Measurements from ENCODE around the gene SEL1L2.

DNA sequence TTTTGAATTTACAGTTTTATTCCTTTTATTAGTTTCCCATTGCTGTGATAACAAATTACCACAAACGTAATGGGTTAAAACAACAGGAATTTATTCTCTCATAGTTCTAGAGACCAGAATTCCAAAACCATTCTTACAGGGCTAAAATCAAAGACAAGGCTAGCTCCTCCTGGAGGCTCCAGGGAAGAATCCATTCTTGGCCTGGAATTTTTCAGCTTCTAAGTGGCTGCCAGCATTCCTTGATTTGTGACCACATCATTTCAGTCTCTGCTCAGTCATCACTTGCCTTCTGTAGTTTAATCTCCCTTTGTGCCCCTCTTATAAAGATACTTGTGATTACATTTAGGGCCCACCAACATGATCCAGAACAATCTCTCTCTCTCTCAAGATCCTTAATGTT lies 897 bp upstream of the SEL1L2 start:
- TF ChIP-seq SUZ12 (IDR thresholded peaks at IDR 0.05) (no peak), PKNOX1 (IDR thresholded peaks at IDR 0.05) (no peak), SP1 (IDR thresholded peaks at IDR 0.05) (no peak)
